HG02885 (cell line): ENCODE data around the gene DLG2.

Experiments used
- ATAC-seq: cut with Tn5 transposase; IDR thresholded peaks from one replicate; pipeline ENCODE4 v1.9.1; 2021; ENCODE audit warnings: mild to moderate bottlenecking; ENCODE audit not compliant: unreplicated experiment, poor library complexity

The DLG2 gene

GRCh38 chr11:84227970-84228665 is 1399.0 kb downstream of the DLG2 start:
- ATAC-seq = no peak

GRCh38 chr11:84224042-84224441 is 1403.1 kb downstream of the DLG2 start:
- no peak for ATAC-seq

GRCh38 chr11:84218318-84218717 is 1408.8 kb downstream of the DLG2 start:
- ATAC-seq = no peak

GRCh38 chr11:84215672-84216071 is 1411.5 kb downstream of the DLG2 start:
- no peak for ATAC-seq

- ATAC-seq = no peak
Observed at GRCh38 chr11:84214557-84214956, 1412.6 kb downstream of the DLG2 start.

- ATAC-seq = no peak
Observed at GRCh38 chr11:84212468-84213390, 1414.4 kb downstream of the DLG2 start.

- no peak for ATAC-seq
Observed at GRCh38 chr11:84211896-84212295, 1415.2 kb downstream of the DLG2 start.

GRCh38 chr11:84194696-84195095 is 1432.4 kb downstream of the DLG2 start:
- ATAC-seq = no peak

GRCh38 chr11:84193706-84194105 is 1433.4 kb downstream of the DLG2 start:
- ATAC-seq = no peak

- ATAC-seq = no peak
Observed at GRCh38 chr11:84188521-84188920, 1438.6 kb downstream of the DLG2 start.

GRCh38 chr11:84173078-84173477 is 1454.1 kb downstream of the DLG2 start:
- no peak for ATAC-seq

GRCh38 chr11:84165139-84165538 is 1462.0 kb downstream of the DLG2 start:
- no peak for ATAC-seq

- no peak for ATAC-seq
Observed at GRCh38 chr11:84164728-84165127, 1462.4 kb downstream of the DLG2 start.

- ATAC-seq = no peak
Observed at GRCh38 chr11:84163116-84163515, 1464.0 kb downstream of the DLG2 start.

- ATAC-seq = no peak
Observed at GRCh38 chr11:84157639-84158038, 1469.5 kb downstream of the DLG2 start.

- ATAC-seq = no peak
Observed at GRCh38 chr11:84146826-84147225, 1480.3 kb downstream of the DLG2 start.

- ATAC-seq = no peak
Observed at GRCh38 chr11:84145616-84146185, 1481.4 kb downstream of the DLG2 start.

- no peak for ATAC-seq
Observed at GRCh38 chr11:84144531-84144930, 1482.6 kb downstream of the DLG2 start.

GRCh38 chr11:84142411-84142810 is 1484.7 kb downstream of the DLG2 start:
- no peak for ATAC-seq

- no peak for ATAC-seq
Observed at GRCh38 chr11:84140386-84141169, 1486.6 kb downstream of the DLG2 start.
